Stimulated activated CD8-positive, alpha-beta memory T cell treated with anti-CD3 and anti-CD28 coated beads, Interleukin-12 subunit alpha, Interleukin-12 subunit beta, amount 100 ng/mL, for 24 hours (primary cell): Measurements from ENCODE around the gene MYH9.
A peak's percentile ranks its signal among the peaks of the same experiment; 100 is the strongest.
"Not testable (repeated sequence)": the region's sequence is repeated elsewhere in the genome, so short reads cannot be mapped to it uniquely, and the experiment has no call there.

ENCODE experiments used
- DNase-seq: peaks from one replicate; pipeline ENCODE4 v3.0.0-alpha.2; 2020; ENCODE audit errors: extremely low read depth

Gene MYH9

GRCh38 chr22:36413022-36413775 lies 25.4 kb upstream of the MYH9 start:
- no peak for DNase-seq

- DNase-seq = no peak
Measured at GRCh38 chr22:36411589-36412258, 24.0 kb upstream of the MYH9 start.

- peak; percentile 22 for DNase-seq
Measured at GRCh38 chr22:36409911-36410756, 22.4 kb upstream of the MYH9 start.

GRCh38 chr22:36409554-36409910 lies 21.8 kb upstream of the MYH9 start:
- not testable (repeated sequence) for DNase-seq

GRCh38 chr22:36409056-36409455 lies 21.3 kb upstream of the MYH9 start:
- DNase-seq = no peak

- no peak for DNase-seq
Measured at GRCh38 chr22:36406721-36407120, 19.0 kb upstream of the MYH9 start.

GRCh38 chr22:36405671-36406538 lies 18.1 kb upstream of the MYH9 start:
- DNase-seq = no peak

GRCh38 chr22:36405221-36405661 lies 17.5 kb upstream of the MYH9 start:
- no peak for DNase-seq

- no peak for DNase-seq
Measured at GRCh38 chr22:36404446-36404845, 16.7 kb upstream of the MYH9 start.

- no peak for DNase-seq
Measured at GRCh38 chr22:36399472-36399778, 11.7 kb upstream of the MYH9 start.

GRCh38 chr22:36398601-36399471 lies 11.1 kb upstream of the MYH9 start:
- DNase-seq = no peak

- DNase-seq = no peak
Measured at GRCh38 chr22:36397131-36398093, 9.6 kb upstream of the MYH9 start.

GRCh38 chr22:36395915-36396314 lies 8.1 kb upstream of the MYH9 start:
- no peak for DNase-seq

GRCh38 chr22:36395055-36395849 lies 7.5 kb upstream of the MYH9 start:
- DNase-seq = no peak

- no peak for DNase-seq
Measured at GRCh38 chr22:36391638-36392037, 3.9 kb upstream of the MYH9 start.

GRCh38 chr22:36389122-36389521 lies 1.4 kb upstream of the MYH9 start:
- DNase-seq = not testable (repeated sequence)

GRCh38 chr22:36387709-36387958 lies 133 bp downstream of the MYH9 start:
- DNase-seq = no peak

GRCh38 chr22:36386900-36387708 lies 663 bp downstream of the MYH9 start:
- DNase-seq = no peak
